ENCODE results near the gene SHD.

The SHD gene

DNA sequence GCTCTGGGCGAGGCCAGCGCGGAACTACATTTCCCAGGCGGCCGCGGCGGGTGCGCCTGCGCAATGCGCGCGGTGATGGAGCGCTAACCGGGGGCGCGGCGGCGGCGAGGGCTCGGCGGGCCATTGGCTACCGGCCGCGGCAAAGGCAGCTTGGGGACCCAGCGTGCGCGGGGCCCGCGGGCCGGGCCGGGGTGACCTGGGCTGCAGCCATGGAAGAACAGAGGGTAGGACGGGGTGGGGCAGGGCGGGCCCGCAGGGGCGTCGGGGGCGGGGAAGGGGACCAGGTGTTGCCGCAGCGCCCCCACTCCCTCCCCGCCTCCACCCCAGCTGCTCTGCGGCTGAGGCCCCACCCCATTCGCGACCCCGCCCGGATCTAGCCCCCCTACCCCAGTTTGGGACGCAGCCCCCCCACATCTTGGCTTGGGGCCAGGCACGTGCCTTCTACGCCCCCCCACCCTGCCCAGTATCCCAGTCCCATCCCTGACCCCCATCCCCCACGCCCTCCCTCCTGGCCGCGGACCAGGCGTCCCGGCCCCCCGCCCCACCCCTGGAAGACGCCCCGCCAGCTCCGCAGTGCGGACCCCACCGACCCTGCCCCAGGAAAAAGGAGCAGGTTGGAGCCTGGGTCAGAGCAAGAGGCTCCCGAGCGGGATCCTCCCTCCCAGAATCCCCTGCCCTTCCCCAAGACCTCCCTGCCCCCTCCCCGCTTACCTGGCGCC lies 25.6 kb downstream of the SHD start, which contains the start of gene FSD1:
TSS of gene FSD1 (plus strand) at position 61 of the 719 bp plus-strand sequence. CDS start at position 210, 149 bp downstream.
- H3K4me3 ChIP-seq (ENCODE audit: low read depth, low read length): peak within 1 kb of the TSS; percentile 52
- no peak for TF ChIP-seq CTCF (conservative IDR thresholded peaks at IDR 0.05; ENCODE audit: low read depth, low read length)
- DNase-seq (ENCODE audit: low read depth): peak; percentile 42

DNA sequence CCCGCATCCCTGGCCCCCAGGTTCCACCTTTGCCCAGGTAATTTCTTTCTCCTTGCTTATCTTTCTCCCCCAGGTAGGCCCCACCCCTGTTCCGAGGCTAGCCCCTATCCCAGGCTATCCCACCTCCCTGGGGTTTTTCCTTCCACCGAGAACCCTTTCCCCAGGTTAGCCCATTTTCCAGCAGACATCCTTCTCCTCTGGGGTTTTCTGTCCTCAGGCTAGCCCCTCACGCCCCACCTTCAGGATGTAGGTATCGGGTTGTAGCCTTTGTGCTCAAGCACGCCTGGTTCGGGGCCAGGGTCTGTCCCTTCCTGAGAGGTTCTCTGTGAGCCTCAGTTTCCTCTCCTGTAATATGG lies 26.2 kb downstream of the SHD start:
- no peak for TF ChIP-seq CTCF (conservative IDR thresholded peaks at IDR 0.05; ENCODE audit: low read depth, low read length)
- no peak overlapping the region for H3K4me3 ChIP-seq (ENCODE audit: low read depth, low read length)
- DNase-seq (ENCODE audit: low read depth): no peak

DNA sequence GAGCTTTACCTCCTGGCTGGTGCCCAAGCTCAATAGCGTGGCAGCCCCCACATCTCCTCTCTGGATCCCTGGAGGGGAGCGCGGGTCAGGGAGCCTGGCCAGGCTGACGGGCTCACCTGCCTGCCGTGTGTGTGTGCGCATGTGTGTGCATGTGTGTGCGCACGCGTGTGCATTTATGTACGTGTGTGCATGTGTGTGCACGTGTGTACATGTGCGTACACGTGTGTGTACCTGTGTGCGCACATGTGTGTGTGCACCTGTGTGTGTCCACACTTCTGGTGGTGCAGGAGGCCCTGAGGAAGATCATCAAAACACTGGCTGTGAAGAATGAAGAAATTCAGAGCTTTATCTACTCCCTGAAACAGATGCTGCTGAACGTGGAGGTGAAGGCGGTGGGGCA lies 26.6 kb downstream of the SHD start:
- no peak for TF ChIP-seq CTCF (conservative IDR thresholded peaks at IDR 0.05; ENCODE audit: low read depth, low read length)
- H3K4me3 ChIP-seq (ENCODE audit: low read depth, low read length): no peak overlapping the region
- DNase-seq (ENCODE audit: low read depth): no peak

GRCh38 chr19:4310247-4311121 lies 31.4 kb downstream of the SHD start:
- no peak overlapping the region for H3K4me3 ChIP-seq (ENCODE audit: low read depth, low read length)
- TF ChIP-seq CTCF (conservative IDR thresholded peaks at IDR 0.05; ENCODE audit: low read depth, low read length): no peak
- no peak for DNase-seq (ENCODE audit: low read depth)

DNA sequence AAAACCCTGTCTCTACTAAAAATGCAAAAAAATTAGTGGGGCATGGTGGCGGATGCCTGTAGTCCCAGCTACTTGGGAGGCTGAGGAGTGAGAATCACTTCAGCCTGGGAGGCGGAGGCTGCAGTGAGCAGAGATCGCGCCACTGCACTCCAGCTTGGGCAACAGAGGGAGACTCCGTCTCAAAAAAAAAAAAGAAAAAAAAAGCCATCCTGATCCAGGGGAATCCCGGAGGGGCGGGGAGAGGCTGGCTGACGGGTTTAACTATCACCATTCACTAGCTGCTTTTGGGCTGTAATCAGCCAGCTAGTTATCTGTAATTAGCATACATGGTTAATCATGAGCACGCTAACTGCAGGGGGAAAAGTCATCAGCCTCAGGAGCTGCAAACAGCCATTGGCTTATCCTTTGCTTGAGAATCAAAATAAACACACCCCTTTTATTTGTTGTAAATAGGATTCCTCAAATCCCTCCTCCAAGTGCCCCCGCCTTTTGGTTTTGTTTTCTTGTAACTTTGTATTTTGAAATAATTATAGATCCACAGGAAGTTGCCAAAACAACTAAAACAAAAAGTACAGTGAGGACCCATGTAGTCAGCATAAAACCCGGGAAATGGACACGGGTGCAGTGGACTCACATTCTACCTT lies 34.9 kb downstream of the SHD start:
- DNase-seq (ENCODE audit: low read depth): no peak
- H3K4me3 ChIP-seq (ENCODE audit: low read depth, low read length): no peak overlapping the region
- no peak for TF ChIP-seq CTCF (conservative IDR thresholded peaks at IDR 0.05; ENCODE audit: low read depth, low read length)

GRCh38 chr19:4316956-4317355 lies 37.9 kb downstream of the SHD start:
- DNase-seq (ENCODE audit: low read depth): peak; percentile 23
- no peak overlapping the region for H3K4me3 ChIP-seq (ENCODE audit: low read depth, low read length)
- TF ChIP-seq CTCF (conservative IDR thresholded peaks at IDR 0.05; ENCODE audit: low read depth, low read length): no peak

Data from choroid plexus epithelial cell (primary cell).